Nephron (organoid): ENCODE results near the gene DPH5.

Experiments used
- H3K27ac Mint-ChIP-seq, 3 experiments: 2 replicates each; pipeline ENCODE4 v1.8.0; 2020; ENCODE audit warnings: mixed read lengths in 3 of 3, mild to moderate bottlenecking in 2 of 3, moderate library complexity in 1 of 3
- H3K27me3 Mint-ChIP-seq: 2 replicates; pipeline ENCODE4 v1.8.0; 2021; ENCODE audit warnings: low read depth, mild to moderate bottlenecking, moderate library complexity, mixed read lengths
- H3K36me3 Mint-ChIP-seq: 2 replicates; pipeline ENCODE4 v1.8.0; 2020; ENCODE audit warnings: low read depth, mixed read lengths
- H3K4me1 Mint-ChIP-seq: 2 replicates; pipeline ENCODE4 v1.8.0; 2020; ENCODE audit warnings: mixed read lengths
- H3K4me3 Mint-ChIP-seq, 3 experiments: 2 replicates each; pipeline ENCODE4 v1.8.0; 2020; ENCODE audit warnings: mild to moderate bottlenecking in 3 of 3, mixed read lengths in 3 of 3, moderate library complexity in 2 of 3
- H3K9me3 Mint-ChIP-seq: 2 replicates; pipeline ENCODE4 v1.8.0; 2020; ENCODE audit warnings: mixed read lengths
- CTCF ChIP-seq, 3 experiments: fragments of 200-600 bp; sonication (generic); IDR thresholded peaks; one replicate each; pipeline ENCODE4 v1.5.0; 2021; ENCODE audit warnings: antibody characterized with exemption in 3 of 3; ENCODE audit not compliant: unreplicated experiment in 3 of 3

Gene DPH5

DNA sequence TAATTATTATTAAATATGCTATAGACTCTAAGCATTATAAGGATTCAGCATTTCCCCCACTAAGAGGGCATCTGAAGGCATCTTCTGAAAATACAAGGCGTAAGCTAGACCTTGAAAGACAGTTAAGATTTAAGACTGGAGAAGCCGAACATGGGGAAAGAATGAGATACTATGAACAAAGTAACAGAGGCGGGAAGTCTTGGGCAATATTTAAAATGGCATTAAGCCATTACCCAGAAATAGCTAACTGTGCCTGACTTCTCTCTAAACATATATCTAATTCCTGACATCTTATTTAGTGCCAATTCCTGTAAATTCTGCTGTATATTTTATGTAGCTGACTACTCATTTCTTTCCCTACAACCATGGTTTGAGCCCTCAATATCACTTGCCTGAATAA lies 20.9 kb downstream of the DPH5 start:
- Mint-ChIP-seq H3K27ac (no peak overlapping the region), H3K27me3 (no peaks in the 10 kb centered on the region), H3K36me3 (peaks cover 29% of the 10 kb centered on the region), H3K9me3 (no peaks in the 10 kb centered on the region), H3K4me3 (no peak overlapping the region), H3K4me1 (no peaks in the 10 kb centered on the region)
- TF ChIP-seq CTCF (IDR thresholded peaks at IDR 0.05; ENCODE audit: unreplicated experiment in 3 of 3) = no peak

DNA sequence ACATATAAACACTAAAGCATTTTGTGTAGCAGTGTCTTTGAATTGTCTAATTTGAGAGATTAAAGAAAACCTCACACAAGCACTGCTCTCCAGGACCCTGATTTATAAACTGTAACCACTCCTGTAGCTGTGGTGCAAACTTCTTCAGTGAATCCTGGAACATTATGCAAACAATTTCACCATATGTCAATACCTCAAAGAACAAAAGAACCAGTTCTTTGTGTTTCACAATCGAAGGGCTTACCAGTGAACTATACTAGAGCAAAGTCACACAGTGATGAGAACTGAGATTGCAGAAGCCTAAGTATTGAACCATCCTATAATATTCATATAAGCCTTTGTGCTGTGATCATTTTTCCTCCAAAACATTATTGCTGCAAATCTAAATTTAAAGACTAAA lies 21.5 kb downstream of the DPH5 start:
- Mint-ChIP-seq H3K27me3 (no peaks in the 10 kb centered on the region), H3K4me1 (no peaks in the 10 kb centered on the region), H3K27ac (no peak overlapping the region), H3K4me3 (no peak overlapping the region), H3K36me3 (peaks cover 28% of the 10 kb centered on the region), H3K9me3 (no peaks in the 10 kb centered on the region)
- TF ChIP-seq CTCF (IDR thresholded peaks at IDR 0.05; ENCODE audit: unreplicated experiment in 3 of 3) = no peak

- Mint-ChIP-seq H3K27me3 (no peaks in the 10 kb centered on the region), H3K9me3 (no peaks in the 10 kb centered on the region), H3K36me3 (peaks cover 26% of the 10 kb centered on the region), H3K4me3 (no peak overlapping the region), H3K4me1 (no peaks in the 10 kb centered on the region), H3K27ac (no peak overlapping the region)
- no peak for TF ChIP-seq CTCF (IDR thresholded peaks at IDR 0.05; ENCODE audit: unreplicated experiment in 3 of 3)
Observed at GRCh38 chr1:101003012-101003650, 22.5 kb downstream of the DPH5 start.

GRCh38 chr1:101002551-101002950 lies 23.0 kb downstream of the DPH5 start:
- Mint-ChIP-seq H3K9me3 (no peaks in the 10 kb centered on the region), H3K4me3 (no peak overlapping the region), H3K36me3 (peaks cover 30% of the 10 kb centered on the region), H3K27ac (no peak overlapping the region), H3K4me1 (no peaks in the 10 kb centered on the region), H3K27me3 (no peaks in the 10 kb centered on the region)
- no peak for TF ChIP-seq CTCF (IDR thresholded peaks at IDR 0.05; ENCODE audit: unreplicated experiment in 3 of 3)

GRCh38 chr1:101000131-101000873 lies 25.3 kb downstream of the DPH5 start:
- no peak for TF ChIP-seq CTCF (IDR thresholded peaks at IDR 0.05; ENCODE audit: unreplicated experiment in 3 of 3)
- H3K36me3 Mint-ChIP-seq = peaks cover 35% of the 10 kb centered on the region
- H3K9me3 Mint-ChIP-seq = no peaks in the 10 kb centered on the region
- H3K4me3 Mint-ChIP-seq = no peak overlapping the region
- no peaks in the 10 kb centered on the region for H3K4me1 Mint-ChIP-seq
- no peaks in the 10 kb centered on the region for H3K27me3 Mint-ChIP-seq
- H3K27ac Mint-ChIP-seq = no peak overlapping the region

GRCh38 chr1:100998426-100998825 lies 27.2 kb downstream of the DPH5 start:
- no peaks in the 10 kb centered on the region for H3K27me3 Mint-ChIP-seq

More at GRCh38 chr1:100998426-100998825, 27.2 kb downstream of the DPH5 start:
- H3K9me3 Mint-ChIP-seq = no peaks in the 10 kb centered on the region
- H3K4me1 Mint-ChIP-seq = no peaks in the 10 kb centered on the region
- peaks cover 33% of the 10 kb centered on the region for H3K36me3 Mint-ChIP-seq
- no peak overlapping the region for H3K4me3 Mint-ChIP-seq
- no peak for TF ChIP-seq CTCF (IDR thresholded peaks at IDR 0.05; ENCODE audit: unreplicated experiment in 3 of 3)
- H3K27ac Mint-ChIP-seq = no peak overlapping the region
